Endothelial cell of umbilical vein (primary cell): ENCODE data around the gene TP53AIP1.

Source experiments
- EZH2 ChIP-seq: IDR thresholded peaks from 2 replicates; pipeline ENCODE4 v1.6.1; 2012; ENCODE audit warnings: borderline replicate concordance, low read depth, mild to moderate bottlenecking, moderate library complexity, low read length, inconsistent platforms; ENCODE audit not compliant: severe bottlenecking
- MYC ChIP-seq: IDR thresholded peaks from one replicate; pipeline ENCODE4 v1.6.1; 2011; ENCODE audit warnings: mild to moderate bottlenecking, low read depth, low read length
- POLR2A ChIP-seq: IDR thresholded peaks from 2 replicates; pipeline ENCODE4 v1.6.1; 2012; ENCODE audit warnings: low read depth, mild to moderate bottlenecking, control low read depth, low read length
- POLR2AphosphoS5 ChIP-seq: IDR thresholded peaks from 2 replicates; pipeline ENCODE4 v1.6.1; 2012; ENCODE audit warnings: low read depth, mild to moderate bottlenecking, control low read depth, low read length, moderate library complexity; ENCODE audit not compliant: insufficient read depth
- TF ChIP-seq, protein P1 (sequence below), 2 donors: IDR thresholded peaks; 1 replicate in 1 of 2; 2 replicates in 1 of 2; pipeline ENCODE4 v1.5.1; 2011; ENCODE audit warnings: low read length in 2 of 2, mild to moderate bottlenecking in 2 of 2, moderate library complexity in 2 of 2, control low read depth in 1 of 2, inconsistent platforms in 1 of 2, low read depth in 1 of 2; ENCODE audit not compliant: insufficient read depth in 1 of 2; ENCODE audit errors: extremely low read depth in 1 of 2

DNA sequence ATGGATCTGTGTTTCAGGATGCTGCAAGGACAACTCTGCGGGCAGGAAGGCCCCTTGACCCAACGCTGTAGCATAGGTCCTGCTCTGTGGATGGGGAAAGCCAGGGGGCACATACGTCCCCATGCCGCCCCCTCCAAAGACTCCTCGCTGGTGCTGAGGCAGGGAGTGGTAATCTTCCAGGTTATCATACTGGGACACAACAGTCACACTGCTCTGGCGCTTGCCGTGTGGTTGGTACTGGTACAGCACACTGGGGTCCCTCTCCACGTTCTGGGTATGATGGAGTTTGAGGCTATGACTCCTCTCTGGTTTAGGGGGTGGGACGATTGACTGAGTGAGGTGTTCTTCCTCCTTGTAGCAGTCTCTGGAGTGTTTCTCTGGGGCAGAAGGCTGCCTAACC lies 26.2 kb upstream of the TP53AIP1 start:
- TF ChIP-seq, protein P1, sequence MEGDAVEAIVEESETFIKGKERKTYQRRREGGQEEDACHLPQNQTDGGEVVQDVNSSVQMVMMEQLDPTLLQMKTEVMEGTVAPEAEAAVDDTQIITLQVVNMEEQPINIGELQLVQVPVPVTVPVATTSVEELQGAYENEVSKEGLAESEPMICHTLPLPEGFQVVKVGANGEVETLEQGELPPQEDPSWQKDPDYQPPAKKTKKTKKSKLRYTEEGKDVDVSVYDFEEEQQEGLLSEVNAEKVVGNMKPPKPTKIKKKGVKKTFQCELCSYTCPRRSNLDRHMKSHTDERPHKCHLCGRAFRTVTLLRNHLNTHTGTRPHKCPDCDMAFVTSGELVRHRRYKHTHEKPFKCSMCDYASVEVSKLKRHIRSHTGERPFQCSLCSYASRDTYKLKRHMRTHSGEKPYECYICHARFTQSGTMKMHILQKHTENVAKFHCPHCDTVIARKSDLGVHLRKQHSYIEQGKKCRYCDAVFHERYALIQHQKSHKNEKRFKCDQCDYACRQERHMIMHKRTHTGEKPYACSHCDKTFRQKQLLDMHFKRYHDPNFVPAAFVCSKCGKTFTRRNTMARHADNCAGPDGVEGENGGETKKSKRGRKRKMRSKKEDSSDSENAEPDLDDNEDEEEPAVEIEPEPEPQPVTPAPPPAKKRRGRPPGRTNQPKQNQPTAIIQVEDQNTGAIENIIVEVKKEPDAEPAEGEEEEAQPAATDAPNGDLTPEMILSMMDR (IDR thresholded peaks at IDR 0.05; ENCODE audit: extremely low read depth in 1 of 2, insufficient read depth in 1 of 2, low read depth in 1 of 2, low read length in 2 of 2): no peak
- TF ChIP-seq POLR2A (no peak), POLR2AphosphoS5 (no peak), EZH2 (no peak), MYC (no peak)
